GM20000 (cell line): ENCODE data around the gene PCLO.

Experiments used
- DNase-seq: peaks from one replicate; pipeline ENCODE4 v3.0.0; 2012; ENCODE audit warnings: low spot score
- TF ChIP-seq, protein P1 (sequence below): IDR thresholded peaks from 2 replicates; pipeline ENCODE4 v1.5.1; 2012; ENCODE audit warnings: mild to moderate bottlenecking, control low read depth; ENCODE audit errors: extremely low read depth, missing control alignments

The PCLO gene

DNA sequence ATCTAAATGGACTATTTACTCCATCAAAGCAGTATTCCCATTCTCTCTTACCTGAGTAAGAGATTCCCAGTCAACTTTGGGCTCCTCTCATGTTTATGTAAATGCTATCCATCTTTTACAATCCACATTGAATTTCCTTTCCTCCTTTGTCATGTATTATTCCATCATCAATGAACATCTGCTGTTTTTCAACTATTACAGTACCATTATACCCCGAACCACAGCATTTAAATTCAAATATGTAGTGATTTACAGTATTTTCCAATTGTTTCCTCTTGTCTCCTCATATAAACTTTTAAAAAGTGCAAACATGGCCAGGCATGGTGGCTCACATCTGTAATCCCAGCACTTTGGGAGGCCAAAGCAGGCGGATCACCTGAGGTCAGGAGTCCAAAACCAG is 20.3 kb downstream of the PCLO start:
- TF ChIP-seq, protein P1, sequence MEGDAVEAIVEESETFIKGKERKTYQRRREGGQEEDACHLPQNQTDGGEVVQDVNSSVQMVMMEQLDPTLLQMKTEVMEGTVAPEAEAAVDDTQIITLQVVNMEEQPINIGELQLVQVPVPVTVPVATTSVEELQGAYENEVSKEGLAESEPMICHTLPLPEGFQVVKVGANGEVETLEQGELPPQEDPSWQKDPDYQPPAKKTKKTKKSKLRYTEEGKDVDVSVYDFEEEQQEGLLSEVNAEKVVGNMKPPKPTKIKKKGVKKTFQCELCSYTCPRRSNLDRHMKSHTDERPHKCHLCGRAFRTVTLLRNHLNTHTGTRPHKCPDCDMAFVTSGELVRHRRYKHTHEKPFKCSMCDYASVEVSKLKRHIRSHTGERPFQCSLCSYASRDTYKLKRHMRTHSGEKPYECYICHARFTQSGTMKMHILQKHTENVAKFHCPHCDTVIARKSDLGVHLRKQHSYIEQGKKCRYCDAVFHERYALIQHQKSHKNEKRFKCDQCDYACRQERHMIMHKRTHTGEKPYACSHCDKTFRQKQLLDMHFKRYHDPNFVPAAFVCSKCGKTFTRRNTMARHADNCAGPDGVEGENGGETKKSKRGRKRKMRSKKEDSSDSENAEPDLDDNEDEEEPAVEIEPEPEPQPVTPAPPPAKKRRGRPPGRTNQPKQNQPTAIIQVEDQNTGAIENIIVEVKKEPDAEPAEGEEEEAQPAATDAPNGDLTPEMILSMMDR, result no peak
- no peak for DNase-seq

DNA sequence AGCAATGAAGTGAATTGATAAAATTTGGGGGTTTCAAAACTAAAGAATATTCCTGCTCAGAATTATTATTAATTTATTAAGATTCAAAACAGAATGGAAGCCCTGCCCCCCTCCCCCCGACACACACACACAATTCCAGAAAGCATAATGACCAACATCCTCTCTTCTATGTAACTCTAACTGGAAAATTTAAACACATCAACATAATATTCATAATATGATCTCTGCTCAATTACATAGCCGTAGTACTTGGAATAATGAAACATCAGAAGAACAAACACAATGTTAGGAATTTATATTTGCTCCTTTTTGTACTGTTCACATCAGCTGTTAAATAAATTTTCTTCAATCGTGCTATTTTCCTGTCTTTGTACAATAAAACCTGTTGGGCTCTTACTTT is 20.8 kb downstream of the PCLO start:
- TF ChIP-seq, protein P1, result no peak
- DNase-seq, result no peak

DNA sequence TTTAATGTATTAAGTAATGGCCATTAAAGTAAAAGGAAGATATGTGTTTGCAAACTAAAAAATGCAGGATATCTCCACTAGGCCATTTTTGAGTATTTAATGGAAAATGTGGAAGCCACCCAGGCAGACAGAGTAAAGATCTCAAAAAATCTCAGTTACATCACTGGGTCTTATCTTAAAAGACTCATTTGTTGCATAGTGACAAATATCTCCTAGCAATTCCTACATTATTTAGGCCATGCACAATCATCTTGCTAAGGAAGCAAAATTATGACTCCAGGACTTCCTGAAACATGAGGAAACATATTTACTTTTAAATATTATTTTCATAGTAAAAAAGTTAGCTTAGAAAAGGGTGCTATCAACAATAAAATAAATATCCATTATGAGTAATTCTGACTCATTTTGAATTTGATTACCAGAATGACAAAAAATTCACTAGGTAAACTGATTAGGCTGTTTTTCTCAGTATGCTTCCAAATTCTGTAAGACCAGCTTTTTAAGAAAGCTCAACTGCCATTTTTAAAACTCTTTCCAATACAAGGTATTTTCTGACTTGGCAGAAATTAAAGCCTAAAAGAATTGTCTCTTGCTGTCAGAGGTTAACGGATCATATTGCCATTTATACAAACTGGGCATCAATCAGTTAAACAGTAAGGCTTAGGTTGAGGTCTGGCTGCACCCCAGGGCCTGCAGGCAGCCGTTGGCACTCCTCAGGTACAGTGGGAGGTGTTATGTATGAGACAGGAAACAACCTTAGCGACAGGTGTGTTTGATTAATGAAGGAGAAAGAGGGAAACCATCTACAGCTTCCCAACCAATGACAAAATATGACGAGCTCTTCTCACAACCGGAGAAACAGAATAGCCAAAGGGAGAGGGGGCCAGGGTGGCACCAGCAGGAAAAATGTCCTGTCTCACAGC is 31.8 kb downstream of the PCLO start:
- TF ChIP-seq, protein P1, result no peak
- DNase-seq, result no peak

DNA sequence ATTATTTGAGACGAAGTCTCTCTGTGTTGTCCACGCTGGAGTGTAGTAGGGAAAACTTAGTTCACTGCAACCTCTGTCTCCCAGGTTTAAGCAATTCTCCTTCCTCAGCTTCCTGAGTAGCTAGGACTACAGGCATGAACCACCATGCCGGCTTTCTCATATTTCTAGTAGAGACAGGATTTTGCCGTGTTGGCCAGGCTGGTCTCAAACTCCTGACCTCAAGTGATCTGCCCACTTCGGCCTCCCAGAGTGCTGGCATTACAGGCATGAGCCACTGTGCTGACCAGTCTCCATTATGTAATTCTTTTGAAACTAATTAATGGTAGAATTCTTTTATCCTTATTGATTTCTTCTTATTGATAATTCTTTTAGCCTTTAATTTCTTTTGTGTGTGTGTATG is 32.5 kb downstream of the PCLO start:
- DNase-seq, result no peak
- TF ChIP-seq, protein P1, result no peak

DNA sequence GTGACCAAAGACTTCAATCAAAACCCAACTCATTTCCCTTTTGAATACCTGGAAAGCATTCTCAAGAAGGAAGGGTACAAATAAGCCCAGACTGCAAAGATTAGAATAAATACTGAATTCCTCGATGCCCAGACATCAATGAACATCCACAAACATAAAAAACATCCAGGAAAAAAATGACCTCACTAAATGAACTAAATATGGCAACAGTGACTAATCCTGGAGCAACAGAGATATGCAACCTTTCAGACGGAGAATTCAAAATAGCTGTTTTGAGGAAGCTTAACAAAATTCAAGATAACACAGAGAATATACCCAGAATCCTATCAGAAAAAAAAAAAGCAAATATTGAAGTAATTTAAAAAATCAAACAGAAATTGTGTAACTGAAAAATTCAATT is 43.2 kb downstream of the PCLO start:
- TF ChIP-seq, protein P1, result no peak
- DNase-seq, result no peak

DNA sequence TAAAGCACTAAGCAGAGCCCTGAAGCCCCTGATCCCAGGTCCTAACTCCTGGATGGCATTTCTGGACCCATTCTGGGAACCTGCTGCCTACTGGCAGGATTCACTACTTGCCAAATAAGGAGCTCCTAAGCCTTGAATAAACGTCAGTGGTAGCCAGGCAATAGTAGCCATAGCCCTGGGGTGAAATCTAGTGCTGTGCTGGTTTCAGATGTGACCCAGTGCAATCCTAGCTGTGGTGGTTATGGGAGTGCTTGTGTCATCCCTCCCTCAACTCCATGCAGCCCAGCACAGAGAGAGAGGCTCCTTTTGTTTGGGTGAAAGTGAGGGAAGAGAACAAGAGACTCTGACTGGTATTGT is 43.7 kb downstream of the PCLO start:
- TF ChIP-seq, protein P1, result no peak
- no peak for DNase-seq

DNA sequence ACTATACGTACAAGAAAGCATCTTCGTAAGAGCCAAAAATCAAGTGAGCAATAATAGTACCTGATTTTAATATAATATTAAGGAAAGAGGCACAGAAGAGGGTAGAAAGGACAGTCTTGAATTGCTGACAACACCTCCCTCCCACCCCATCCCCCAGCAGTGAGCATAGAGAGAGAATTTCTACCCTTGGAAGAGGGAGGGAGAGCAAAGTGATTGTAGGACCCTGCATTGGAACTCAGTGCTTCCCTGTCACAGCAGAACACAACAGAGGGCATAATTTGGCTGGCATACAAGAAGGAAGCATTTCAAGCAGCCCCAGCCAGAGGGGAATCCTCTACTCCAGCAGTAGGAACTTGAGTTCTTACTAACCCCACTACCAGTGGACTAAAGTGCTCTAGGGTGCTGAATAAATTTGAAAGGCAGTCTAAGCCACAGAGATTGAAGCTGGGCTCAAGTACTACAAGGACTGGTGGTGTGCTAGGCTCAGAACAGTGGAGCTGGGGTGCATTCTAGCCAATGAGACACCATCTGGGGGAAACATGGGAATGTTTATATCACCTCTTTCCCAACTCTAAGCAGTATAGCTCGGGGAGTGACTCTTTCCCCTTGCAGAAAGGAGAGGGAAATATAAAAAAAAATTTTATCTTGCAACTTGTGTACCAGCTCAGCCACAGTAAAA is 44.2 kb downstream of the PCLO start:
- TF ChIP-seq, protein P1, result no peak
- DNase-seq, result no peak
